SIG-M5 treated with dmso at 0.1 percent for 504 hours (cell line): ENCODE data around the gene ZBTB42.
A peak's percentile ranks its signal among the peaks of the same experiment; 100 is the strongest.

Source experiments
- DNase-seq: peaks from one replicate; lab custom pipeline; 2025; ENCODE audit not compliant: unreplicated experiment; lab: John Stamatoyannopoulos, UW

ZBTB42 gene

DNA sequence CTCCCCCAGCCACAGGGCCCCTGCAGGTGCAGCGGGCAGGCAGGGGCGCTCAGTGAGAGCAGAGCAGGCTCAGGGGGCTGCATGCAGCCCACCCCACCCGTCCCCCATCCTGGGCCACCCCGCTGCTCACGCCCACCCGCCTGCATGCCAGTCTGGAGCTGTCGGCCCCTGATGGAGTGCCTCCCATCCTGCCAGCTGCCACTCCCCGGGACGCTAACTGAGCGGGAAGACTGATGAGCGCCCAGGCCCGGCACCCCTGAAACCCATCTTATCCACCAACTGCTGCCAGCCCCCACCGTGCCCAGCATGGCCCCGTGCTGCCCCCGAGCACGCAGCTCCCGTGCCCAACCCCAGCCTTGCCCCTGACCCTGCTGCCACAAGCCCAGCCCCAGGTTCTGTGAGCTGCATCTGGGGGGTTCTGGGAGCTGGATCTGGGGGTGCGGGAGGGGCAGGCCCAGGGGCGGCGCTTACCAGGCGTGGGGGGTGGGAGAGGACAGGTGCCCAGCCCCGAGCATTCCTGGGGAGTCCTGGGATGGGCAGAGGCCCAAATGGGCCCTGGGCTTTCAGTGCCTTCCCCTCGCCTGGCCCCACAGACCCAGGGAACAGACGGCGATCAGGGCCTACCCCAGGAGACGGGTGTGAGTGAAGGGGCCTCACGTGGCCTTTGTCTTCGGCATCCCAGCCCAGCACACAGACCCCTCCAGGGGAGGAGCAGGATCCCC is 18.7 kb upstream of the ZBTB42 start:
- no peak for DNase-seq

DNA sequence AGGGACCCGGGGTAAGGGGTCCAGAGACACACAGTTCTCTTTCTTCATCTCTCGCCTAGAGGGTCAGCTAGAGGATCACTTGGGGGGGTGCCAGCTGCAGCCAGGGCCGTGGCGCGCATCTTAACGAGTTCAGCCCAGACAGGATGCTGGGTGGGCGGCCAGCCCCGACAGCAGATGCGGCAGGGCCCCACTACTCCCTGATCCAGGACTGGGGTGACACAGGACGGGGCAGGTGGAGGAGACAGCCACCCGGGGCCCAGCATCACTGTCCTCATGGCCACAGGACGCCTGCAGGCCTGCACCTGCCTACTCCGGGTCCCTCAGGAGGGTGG is 18.1 kb upstream of the ZBTB42 start:
- no peak for DNase-seq

DNA sequence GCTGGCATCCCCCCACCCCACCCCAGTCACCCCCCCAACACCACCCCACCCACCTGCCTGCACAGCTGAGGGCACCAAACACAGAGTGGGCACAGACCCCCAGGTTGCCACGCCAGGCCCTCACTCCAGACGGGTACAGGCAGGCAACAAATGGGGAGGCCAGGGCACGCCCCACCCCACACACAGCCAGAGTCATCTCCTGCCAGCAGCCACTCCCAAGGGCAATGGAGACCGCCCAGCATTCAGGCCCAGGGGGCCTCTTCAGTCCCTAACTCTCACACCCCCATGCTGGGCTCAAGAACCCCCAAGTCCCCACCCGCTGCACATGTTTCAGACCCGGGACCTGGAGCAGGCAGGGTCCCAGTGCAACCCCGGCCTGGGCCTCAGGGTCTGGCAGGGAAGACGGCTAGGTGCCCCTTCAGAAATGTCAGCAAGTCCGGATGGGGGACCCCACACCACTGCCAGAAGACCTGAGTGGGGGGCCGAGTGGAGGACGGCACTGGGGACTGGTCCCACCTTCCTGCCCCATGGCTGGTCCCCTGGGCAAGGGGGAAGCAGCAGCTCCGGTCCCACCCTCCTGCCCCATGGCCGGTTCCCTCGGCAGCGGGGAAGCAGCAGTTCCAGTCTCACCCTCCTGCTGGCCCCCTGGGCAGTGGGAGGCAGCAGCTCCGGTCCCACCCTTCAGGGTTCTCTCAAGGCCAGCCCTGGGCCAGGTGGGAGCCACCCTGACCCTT is 17.2 kb upstream of the ZBTB42 start:
- no peak for DNase-seq

DNA sequence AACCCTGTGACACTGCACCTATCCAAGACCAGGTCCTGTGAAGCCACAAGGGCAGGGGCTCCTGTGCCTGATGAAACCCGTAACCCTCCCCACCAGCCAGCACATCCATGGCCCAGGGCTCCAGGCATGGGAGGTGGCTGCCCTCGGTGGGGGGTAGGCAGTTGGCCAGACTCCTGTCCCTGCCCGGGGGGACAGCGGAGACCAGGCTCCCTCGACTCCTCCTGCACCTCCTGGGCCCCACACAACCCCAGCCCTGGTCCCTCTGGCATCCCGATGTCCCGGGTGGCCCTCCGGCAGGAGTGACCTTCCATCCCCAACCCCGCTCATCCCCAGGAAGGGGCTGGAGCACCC is 16.7 kb upstream of the ZBTB42 start:
- no peak for DNase-seq

DNA sequence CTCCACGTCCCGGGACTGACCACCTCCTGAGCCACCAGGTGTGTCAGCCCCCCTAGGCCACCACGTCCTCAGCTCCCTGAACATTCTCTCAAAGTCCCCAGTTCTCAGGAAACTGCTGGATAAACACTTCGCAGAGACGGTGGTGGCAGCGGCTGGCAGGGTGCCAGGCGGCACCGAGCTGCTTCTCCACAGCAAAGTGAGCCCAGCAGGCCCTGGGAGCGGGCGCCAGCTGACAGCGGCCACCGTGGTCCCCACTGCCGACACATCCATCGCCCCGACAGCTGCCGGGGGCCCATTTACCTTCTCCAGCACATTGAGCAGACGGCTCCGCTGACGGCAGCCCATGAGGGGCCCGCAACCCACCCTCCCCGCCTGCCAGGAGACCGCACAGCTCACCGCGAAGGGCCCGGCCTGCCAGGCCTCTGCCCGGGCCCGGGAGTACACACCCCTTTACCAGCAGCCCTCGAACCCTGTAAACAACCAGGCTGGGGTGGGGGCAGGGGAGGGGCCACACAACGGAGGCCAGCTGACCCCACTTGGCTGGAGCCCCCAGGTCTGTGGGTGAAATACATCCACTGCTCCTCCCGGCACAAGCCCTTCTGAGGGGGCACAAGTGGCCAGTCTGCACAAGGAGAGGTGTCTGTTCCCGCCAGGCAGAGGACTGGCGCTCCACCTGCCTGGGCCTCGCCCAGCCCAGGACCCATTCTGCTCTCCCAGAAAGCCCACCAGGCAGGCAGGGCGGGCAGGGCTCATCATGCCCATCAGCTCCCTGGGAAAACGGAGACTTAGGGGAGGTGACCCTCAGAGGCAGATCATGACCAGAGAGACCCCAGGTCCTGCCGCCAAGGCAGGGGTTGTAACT is 15.8 kb upstream of the ZBTB42 start:
- no peak for DNase-seq

DNA sequence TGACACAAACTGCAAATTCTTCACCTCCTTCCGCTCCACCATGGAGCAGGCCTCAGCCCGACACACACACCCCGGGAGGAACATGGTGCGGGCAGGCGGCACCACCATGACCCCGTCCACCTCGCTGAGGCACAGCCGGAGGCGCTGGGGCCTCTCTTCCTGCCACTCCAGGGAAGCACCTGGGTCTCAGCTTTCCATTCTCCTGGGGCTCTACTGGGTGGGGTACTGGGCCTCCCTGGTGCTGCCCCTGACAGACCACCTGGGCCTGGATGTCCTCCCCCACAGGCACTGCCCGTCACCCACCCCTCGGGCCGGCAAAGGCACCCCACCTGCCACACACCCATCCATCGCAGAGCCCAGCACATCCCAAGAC is 15.2 kb upstream of the ZBTB42 start:
- no peak for DNase-seq

DNA sequence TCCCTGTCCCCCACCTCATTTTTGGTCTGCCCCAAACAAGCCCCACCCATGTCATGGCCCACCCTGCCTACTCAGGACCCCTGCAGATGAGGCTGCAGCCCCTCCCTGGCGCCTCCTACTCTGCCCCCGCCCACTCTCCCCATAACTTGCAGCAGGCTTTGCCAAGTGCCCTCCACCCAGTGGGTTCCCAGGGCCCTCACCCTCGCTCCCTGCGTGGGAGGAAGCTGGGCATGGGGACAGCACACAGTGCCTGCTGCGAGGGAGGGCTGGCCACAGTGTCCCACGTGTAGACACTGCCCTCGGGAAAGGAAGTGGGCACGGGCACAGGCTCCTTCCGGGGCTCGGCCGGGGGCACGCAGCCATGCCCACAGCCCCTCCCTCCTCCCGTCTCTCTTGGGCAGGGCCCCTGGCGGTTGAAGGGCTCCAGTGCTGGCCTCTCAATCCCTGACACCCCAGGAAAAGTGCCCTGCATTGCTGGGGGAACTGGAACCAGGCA is 14.8 kb upstream of the ZBTB42 start:
- no peak for DNase-seq

DNA sequence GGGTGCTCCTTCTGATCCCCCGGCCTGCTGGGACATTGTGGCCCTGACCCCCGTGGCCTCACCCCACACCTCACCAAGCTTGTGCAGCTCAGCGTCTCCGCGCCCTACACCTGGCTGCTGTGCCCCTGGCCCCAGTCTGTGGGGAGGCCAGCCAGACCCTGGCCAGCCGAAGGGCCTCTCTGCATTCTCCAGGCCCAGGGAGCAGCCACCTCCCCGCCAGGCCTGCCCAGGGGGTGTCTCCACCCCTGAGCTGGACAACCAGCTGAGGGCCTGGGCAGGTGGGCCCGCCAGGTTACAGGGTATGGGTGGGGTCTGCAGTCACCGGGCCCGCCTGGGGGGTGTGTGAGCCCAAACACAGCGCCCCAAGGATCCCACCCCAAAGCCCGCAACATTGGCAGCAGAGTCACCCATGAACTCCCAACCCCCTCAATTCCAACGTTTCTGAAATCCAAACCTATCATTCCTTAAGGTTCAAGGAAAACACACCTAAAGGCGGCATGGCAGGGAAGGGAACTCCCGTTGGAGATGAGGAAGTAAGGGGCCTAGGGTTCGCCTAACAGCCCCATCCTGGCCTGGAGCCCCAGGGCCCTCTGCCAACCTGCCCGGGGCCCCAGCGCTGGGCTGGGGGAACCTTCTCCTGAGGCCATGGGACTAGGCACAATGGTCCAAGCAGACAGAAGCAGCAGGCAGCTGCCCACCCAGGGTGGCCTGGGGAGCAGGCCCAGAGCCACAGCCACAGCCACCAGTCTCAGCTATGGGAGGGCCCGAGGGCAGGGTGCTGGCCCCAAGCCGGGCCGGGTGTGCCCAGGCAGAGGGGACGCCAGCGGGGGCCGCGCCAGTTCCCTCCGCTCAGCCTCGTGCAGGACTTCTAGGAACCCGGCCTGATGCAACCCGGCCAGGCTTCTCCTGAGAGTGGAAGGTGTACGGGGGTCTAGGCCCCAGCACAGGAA is 13.9 kb upstream of the ZBTB42 start:
- DNase-seq: no peak

DNA sequence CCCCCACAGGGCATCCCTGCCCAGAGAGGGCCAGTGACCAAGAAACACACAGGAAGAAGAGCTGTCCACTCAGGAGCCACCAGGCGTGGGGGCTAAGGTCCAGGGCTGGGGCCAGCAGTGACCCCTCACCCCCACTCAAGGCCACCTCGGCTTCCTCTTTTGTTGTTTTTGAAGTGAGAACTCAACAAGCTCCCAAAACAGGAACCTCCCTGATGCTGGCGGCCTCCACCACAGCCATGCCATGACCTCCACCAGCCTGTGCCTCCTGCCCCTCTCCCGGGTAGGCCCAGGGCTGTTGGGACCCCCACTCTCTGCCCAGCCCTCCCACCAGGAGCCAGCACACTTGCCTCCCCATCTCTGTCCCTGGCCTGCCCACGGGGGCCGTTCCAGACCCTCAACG is 13.2 kb upstream of the ZBTB42 start:
- DNase-seq: no peak

DNA sequence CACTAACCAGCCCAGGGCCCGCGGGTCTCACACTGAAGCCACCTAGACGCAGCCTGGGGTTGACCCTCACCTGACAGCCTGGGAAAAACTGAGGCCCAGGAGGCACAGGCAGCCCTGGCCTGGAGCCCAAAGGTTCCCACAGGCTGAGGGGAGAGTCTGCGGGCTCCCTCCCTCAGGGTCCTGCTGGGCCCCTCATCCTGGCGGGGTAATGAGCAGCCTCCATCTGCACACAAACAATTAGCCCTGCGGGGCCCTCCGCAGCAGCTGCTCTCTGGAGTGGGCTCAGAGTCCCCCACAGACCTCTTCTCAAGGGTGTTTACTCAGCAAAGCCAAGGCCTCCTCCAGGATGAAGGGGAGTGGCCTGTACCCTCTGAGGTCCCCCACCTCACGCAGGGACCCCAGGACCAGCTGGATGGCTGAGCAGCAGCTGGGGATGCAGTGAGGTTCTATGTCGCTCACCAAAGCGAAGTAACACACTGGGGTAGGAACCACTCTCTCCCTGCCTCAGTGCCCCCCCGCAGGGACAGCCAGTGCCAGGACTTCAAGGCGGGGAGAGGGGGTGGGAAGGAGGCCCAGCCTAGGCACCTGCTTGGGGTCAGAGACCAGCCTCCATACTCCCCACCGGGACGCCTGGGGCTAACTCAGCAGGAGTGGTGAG is 12.6 kb upstream of the ZBTB42 start:
- DNase-seq: no peak

DNA sequence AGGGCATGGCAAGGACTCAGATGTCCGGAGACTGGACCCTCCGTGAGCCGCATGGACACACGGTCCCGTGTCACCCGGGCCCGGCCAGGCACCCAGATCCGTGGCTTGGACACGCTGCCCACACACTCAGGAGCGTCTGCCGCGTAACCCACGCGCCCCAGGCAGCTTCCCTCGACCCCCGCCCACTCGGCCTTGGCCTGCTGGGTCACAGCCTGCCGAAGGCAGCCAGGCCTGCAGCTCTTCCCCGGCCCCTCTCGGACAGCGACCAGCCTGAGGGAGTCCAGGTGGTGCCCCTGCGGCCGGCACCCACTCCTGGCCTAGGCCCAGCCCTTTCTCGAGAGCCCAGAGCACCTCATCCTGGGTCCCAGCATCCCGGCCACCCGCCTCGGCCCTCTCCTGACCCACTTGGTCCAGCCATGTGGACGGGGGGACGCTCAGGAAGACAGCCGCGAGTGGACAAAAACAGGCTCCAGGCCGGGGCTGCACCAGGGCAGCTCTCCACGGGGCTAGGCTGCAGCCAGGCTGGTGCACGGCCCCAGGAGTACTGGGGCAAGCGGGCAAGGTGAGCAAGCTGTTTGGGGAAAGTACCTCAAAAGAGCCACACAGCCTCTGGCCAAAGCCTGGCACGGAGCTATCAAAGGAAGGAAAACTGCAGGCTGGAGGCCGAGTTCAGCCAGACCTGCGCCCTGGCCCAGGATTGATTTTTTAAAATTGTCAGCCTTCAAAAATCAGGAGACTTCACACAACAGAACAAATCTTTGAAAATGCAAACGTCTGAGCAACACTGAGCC is 11.8 kb upstream of the ZBTB42 start:
- DNase-seq: no peak

DNA sequence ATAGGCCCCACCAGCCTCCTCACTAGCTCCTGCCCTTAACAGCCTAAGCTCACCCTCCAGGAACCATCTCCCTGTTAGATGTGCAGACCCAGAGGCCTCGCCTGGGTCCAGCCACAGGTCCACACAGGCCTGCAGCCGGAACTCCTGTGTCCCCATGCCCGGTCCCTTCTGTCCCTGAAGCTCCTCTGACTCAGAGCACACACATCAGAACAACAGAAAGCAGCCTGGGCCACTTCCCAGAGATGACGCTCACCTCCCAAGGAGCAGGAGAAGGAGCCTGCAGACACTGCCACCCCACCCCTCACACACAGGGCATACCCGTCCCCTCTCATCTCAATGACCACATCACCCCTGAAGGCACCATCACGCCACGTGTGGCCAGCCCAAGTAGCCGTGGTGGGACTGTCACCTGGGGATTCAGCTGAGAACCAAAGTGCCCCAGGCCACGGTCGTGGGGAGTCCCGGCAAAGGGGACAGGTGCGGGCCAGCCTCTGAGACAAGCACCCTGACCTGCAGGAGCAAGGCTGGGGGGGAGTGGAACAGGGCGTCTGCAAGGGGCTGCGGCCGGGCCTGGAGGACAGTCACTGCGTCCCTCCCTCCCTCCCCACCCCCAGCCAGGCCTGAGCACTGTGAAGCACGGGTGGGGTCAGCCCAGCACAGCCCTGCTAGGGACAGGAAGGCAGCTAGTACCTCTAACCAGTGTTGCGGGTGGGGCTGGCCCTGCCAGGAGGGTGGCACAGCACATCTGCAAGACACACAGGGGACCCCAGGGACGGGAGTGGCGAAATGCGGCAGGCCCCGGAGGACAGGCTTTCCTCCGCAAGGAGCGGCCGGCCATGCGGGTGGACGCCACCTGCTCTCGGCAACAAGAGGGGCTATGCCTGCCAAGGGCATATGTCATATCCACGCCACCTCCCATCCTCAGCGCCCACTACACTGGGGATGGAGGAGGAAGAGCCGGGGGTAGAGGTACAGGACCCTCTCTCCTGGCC is 10.9 kb upstream of the ZBTB42 start:
- DNase-seq: no peak

DNA sequence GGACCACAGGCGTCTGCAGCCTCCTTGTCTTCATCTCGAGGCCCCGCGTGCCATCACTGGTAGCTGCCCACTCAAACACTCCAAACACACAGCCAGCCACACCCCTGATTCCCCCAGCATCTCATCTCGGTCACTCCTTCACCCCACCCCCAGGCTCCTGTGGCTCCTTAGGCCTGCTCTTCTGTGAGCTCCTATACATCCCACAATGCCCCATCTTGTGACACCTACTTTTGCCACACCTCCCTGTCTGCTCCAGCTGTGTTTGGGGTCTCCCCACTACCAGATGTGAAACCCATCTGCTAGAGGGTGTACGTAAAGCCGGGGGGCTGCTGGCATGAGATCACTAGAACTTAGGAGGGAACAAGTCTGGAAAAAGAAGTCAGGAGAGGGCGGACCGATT is 9.5 kb upstream of the ZBTB42 start:
- no peak for DNase-seq

DNA sequence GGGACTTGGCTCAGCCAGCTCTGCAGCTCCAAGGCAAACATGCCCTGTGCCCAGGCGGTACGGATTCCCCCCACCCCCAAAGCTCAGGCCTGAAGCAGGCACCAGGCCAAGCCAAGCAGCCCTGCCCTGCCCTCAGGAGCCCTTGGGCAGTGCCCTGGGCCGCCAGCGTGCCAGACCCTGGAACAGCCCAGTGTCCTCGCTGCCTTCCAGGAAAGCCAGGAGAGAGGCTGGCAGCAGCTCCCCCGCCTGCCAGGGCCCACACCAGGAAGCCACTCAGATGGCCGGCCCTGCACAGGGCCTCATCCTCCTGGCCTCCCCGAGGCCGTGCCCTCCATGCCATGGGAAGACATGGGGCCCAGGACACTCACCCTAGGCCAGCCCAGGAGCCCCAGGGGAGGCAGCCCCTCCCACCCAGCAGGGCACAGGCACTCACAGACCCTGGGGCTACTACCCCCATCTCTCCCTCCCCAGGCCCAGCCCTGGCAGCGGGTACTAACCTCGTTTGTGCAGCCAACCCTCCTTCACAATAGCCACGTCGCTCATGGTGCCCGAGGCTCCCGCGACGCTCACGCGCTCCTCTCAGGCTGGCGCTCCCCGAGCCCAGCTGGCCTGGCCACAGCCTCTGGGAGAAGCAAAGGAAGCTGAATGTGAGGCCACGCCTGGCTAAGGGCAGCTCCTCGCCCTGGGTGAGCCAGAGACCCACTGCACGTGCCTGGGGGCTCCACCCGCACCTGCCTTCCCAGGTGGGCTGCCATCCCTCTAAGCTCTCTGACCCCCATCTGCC is 8.6 kb upstream of the ZBTB42 start:
- DNase-seq: no peak

DNA sequence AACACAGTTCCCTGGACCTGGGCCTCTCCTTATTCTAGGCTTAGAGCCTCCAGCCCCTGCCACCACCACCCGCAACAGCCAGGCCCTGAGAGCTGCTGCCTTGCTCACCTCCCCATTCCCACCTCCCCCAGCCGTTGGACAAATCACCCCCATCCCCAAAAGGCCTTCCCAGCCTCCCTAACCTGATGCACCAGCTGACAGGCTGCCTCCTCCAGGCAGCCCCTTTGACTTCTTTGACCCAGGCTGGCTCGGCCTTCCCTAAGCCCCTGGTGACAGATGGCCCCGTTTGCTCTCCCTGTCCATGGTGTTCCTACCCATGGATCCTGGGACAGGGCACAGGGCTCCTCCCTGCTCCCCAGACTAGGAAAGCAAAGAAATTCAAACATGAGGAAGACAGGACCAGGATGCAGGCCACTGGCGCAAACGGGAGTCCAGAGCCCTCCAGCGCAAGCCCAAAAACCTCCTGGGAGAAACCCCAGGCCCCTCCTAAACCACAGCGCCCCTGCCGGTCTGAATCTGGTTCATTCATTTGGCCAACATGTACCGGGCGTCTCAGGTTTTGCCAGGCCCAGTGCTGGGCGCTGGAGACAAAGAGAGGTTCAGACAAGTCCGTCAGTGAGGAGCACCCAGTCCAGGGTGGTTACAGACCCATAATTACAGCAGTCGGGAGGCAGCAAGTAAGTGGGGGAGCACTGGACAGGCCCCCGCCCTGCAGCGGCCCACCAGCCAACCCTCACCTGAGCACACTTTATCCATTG is 7.8 kb upstream of the ZBTB42 start:
- DNase-seq: no peak

DNA sequence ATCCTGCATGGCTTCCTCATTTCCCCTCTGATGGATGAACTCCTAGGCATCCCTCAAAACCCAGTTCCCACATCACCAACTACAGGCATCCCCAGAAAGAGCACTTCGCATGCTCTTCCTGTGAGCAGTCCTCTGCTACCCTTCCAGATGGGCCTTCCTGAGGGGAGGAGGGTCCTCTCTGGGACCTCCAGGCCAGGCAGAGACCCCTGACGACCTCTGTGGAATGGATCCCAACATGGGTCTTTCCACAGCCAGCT is 7.3 kb upstream of the ZBTB42 start:
- DNase-seq: no peak

DNA sequence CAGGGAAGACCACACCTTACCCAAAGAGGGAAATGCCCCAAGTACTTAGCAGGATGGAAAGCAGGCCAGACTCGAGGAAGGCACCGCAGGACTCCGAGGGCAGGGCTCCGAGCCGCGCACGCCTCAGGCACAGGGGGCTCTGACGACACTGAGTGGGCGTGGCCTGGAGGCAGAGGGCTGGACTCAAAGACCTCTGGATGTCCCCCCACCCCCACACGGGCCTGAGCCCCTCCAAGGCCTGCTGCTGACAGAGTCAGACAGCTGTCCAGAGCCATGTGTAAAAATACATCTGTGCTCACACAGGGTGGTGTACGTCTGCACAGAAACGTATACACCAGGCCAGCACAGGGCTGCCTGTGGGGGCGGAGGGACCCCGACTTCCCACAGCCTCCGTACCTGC is 6.8 kb upstream of the ZBTB42 start:
- DNase-seq: peak; percentile 28
